AG04450 (cell line): Measurements from ENCODE around the gene ANKS1B. TPM values are rescaled to one million over a fixed set of nuclear protein-coding genes. Genes with fewer than 3 reads are reported as not detected.
"Not testable (repeated sequence)": the region's sequence is repeated elsewhere in the genome, so short reads cannot be mapped to it uniquely, and the experiment has no call there.

Experiments
- CTCF ChIA-PET: fragments of 300-600, 350-600 bp; formaldehyde crosslinking; extraction: SDS; loops from one replicate; lab custom pipeline; 2022; ENCODE audit warnings: antibody characterized with exemption, inconsistent platforms; lab: Charles Lee
- POLR2A ChIA-PET: fragments of 350-600 bp; formaldehyde crosslinking; extraction: SDS; loops from one replicate; lab custom pipeline; 2021; ENCODE audit warnings: antibody characterized with exemption, inconsistent platforms; lab: Yijun Ruan, JAX
- DNase-seq: peaks from one replicate; pipeline ENCODE4 v3.0.0-alpha.2; 2011; ENCODE audit warnings: low read depth, low spot score
- H3K27ac ChIP-seq: one replicate; pipeline ENCODE4 v1.5.1; 2012; ENCODE audit warnings: low read depth, low read length, control low read depth
- H3K27me3 ChIP-seq: one replicate; pipeline ENCODE4 v1.6.0; 2012; ENCODE audit warnings: low read length; ENCODE audit not compliant: control insufficient read depth, insufficient read depth
- H3K4me3 ChIP-seq: 2 replicates; pipeline ENCODE4 v1.5.1; 2011; ENCODE audit warnings: mild to moderate bottlenecking, low read depth, low read length, control low read depth
- H3K9me3 ChIP-seq: 2 replicates; pipeline ENCODE4 v1.5.1; 2012; ENCODE audit warnings: low read length; ENCODE audit not compliant: control insufficient read depth, insufficient read depth
- CTCF ChIP-seq: IDR thresholded peaks from 2 replicates; pipeline ENCODE4 v1.5.1; 2011; ENCODE audit warnings: low read depth, low read length, control low read depth, inconsistent platforms
- polyA plus RNA-seq: library from polyadenylated mRNA; depleted of rRNA; stranded (reverse); fragments of >200 nt; gene quantifications from 2 replicates; pipeline ENCODE4 v1.2.3, GENCODE V29; 2011

ANKS1B gene
- polyA plus RNA-seq, 1 experiment = 0.22 TPM

- POLR2A ChIA-PET = no interaction called here
- TF ChIP-seq CTCF = no peak
- Histone ChIP-seq H3K4me3 (no peak overlapping the region), H3K27ac (no peak overlapping the region), H3K27me3 (no peaks in the 10 kb centered on the region), H3K9me3 (no peaks in the 10 kb centered on the region)
- CTCF ChIA-PET = interaction anchor here (1.5 to 4.4 kb wide), 9 partner anchors 10 to 725 kb away, joined by 4 to 45 read pairs (median 25); no protein-coding TSS in a partner anchor
- no peak for DNase-seq
Observed at GRCh38 chr12:99042226-99042625, 942.5 kb downstream of the ANKS1B start.

- CTCF ChIA-PET = no interaction called here
Observed at GRCh38 chr12:99039367-99040120, 945.2 kb downstream of the ANKS1B start.

GRCh38 chr12:99036566-99036965, 948.2 kb downstream of the ANKS1B start:
- H3K4me3 ChIP-seq = no peak overlapping the region
- H3K9me3 ChIP-seq = no peaks in the 10 kb centered on the region
- H3K27ac ChIP-seq = no peak overlapping the region
- ChIA-PET CTCF (no interaction called here), POLR2A (no interaction called here)
- DNase-seq = no peak
- no peak for TF ChIP-seq CTCF
- H3K27me3 ChIP-seq = no peaks in the 10 kb centered on the region

More at GRCh38 chr12:99039367-99040120, 945.2 kb downstream of the ANKS1B start:
- no peak for TF ChIP-seq CTCF
- Histone ChIP-seq H3K27ac (no peak overlapping the region), H3K9me3 (no peaks in the 10 kb centered on the region), H3K4me3 (no peak overlapping the region), H3K27me3 (no peaks in the 10 kb centered on the region)
- POLR2A ChIA-PET = no interaction called here
- DNase-seq = no peak

- CTCF ChIA-PET = no interaction called here
Observed at GRCh38 chr12:99035803-99036202, 948.9 kb downstream of the ANKS1B start.

GRCh38 chr12:99034201-99034600, 950.5 kb downstream of the ANKS1B start:
- DNase-seq, H3K27ac ChIP-seq, H3K27me3 ChIP-seq, H3K4me3 ChIP-seq, H3K9me3 ChIP-seq, POLR2A ChIA-PET: not testable (repeated sequence)
- CTCF ChIA-PET = interaction anchor here (5.6 kb wide), 1 partner anchor 9 kb away, joined by 33 read pairs; no protein-coding TSS in a partner anchor

More at GRCh38 chr12:99035803-99036202, 948.9 kb downstream of the ANKS1B start:
- DNase-seq = no peak
- Histone ChIP-seq H3K27ac (no peak overlapping the region), H3K4me3 (no peak overlapping the region), H3K9me3 (no peaks in the 10 kb centered on the region), H3K27me3 (no peaks in the 10 kb centered on the region)
- POLR2A ChIA-PET = no interaction called here
- TF ChIP-seq CTCF = no peak
